HG03045 (cell line): ENCODE data around the gene GABRP.

Source experiments
- ATAC-seq: cut with Tn5 transposase; IDR thresholded peaks from one replicate; pipeline ENCODE4 v1.9.1; 2021; ENCODE audit warnings: mild to moderate bottlenecking, moderate library complexity; ENCODE audit not compliant: unreplicated experiment

The GABRP gene

DNA sequence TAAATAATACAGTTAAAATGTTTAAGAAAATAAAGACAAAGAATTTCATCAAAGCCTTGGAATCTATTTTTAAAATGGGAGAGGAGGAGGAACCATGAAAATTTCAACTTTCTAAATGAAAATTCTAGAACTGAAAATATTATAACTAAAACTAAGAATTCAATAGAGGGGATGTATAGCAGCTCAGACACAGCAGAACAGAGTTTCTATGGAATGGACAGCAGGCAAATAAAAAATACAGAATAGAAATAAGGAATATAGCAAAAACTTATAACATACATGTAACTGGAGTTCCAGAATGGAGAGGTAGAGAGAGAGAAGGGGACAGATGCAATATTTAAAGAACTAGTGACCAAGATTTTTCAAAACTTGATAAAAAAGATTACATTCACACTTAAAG is 76.9 kb downstream of the GABRP start:
- ATAC-seq: no peak

DNA sequence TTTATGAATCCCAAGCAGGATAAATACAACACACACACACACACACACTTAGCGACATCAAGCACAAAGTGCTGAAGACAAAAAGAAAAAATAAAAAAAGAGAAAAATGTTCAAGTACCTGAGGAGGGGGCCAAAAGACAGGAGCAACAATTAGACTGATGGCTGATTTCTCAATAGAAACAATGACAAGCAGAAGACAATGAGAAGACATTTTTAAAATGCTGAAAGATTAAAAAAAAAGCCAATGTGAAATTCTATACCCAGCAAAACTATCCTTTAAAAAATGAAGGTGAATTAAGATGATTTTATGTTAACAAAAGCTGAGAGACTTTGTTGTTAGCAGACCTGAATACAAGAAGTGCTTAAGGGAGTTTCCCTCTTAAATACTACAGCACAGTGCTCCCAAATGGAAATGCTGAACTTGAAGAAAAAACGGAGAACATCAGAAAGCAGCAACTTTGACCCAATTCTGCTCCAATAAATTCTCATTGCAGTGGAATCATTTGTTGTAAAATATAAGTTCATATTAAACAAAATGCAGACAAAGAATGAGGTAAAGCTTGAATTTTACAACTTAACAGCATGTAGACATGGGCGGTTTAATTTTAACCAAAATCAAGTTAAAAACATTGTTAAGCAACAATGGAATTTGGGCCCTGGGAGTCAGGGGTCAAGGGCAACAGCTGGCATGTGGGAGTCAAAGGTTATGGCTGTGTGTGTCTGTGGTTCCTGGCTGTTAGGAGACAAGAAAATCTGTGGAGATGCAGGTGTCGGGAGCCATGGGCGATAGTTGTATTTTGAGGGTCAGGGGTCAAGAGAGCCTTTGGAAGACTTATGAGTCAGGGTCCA is 77.5 kb downstream of the GABRP start:
- ATAC-seq: no peak

DNA sequence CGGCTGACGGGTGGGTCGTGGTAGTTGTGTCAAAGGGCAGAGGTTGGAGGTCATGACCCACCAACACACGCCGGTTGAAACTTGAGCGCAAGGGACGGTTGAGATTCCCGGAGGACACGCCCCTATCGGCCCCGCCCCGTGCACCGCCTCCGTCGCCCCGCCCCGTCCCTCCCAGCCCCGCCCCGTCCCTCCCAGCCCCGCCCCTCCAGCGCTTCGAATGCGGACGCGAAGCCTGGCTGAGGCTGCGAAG is 78.1 kb downstream of the GABRP start:
- ATAC-seq: no peak

DNA sequence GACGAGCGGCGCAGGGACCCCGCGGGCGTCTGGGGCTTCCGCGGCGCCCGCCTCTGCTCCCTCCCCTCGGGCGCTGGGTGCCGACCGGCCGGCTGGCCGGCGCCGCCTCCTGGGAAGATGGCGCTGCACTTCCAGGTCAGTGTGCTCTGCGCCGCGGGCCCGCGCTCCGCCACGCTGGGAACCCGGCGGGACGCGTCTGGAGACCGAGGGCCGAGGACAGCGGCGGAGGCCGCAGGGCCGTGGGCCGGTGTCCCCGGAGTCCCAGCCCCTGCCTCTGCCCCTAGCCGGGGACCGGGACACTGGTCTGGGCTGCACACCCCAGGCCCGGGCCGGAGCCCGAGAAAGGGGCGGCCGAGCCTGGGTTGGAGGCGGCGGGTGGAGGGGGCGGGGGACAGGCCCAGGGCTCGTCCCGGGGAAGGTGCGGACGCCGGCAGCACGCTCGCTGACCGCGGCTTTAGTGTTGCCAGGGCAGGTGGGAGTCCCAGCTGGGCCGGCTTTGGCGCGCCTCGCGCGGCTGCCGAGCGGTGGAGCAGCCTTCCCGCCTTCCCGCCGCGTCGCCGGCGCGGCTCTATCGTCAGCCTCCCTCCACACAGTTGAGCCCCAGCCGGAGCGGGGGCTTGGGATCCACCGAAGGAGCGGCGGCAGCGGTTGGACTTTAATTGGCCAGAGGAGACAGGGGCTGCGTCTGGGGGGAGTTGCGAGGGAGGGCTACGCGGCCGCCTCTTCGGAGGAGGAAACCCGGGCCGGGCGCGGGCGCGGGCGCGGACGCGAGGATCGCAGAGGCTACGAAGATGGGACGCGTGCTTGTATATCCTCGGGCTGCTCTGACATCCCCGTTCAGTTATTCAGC is 78.6 kb downstream of the GABRP start, which contains the start of gene RANBP17:
Gene RANBP17 (plus strand): TSS at position 102 of the 850 bp plus-strand sequence.
- ATAC-seq: no peak

DNA sequence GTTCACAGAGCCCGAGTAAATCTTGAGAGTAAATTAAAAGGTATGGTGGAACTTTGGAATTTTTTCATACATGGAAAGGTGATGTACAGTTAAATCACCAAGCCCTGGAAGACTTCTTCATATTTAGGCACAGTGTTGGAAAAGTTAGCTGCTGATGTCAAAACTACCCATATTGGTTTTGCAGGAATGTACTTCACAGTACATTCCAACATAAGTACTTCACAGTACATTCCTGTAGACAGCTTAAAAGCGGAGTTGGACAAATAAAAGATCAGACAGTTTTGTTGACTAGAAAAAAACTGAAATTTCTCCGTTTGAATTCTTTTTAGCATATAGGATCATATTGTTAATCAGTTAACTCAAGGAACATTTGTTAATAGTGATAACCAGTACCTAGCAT is 80.1 kb downstream of the GABRP start:
- no peak for ATAC-seq
